ENCODE data around the gene TMED1.

The TMED1 gene

GRCh38 chr19:10808937-10809649 is 26.9 kb downstream of the TMED1 start:
- no peak for DNase-seq

- DNase-seq: no peak
Observed at GRCh38 chr19:10805758-10806247, 30.2 kb downstream of the TMED1 start.

- no peak for DNase-seq
Observed at GRCh38 chr19:10805065-10805757, 30.8 kb downstream of the TMED1 start.

GRCh38 chr19:10803252-10803651 is 32.8 kb downstream of the TMED1 start:
- DNase-seq: no peak

GRCh38 chr19:10802479-10802878 is 33.5 kb downstream of the TMED1 start:
- DNase-seq: no peak

GRCh38 chr19:10800488-10800887 is 35.5 kb downstream of the TMED1 start:
- no peak for DNase-seq

GRCh38 chr19:10797541-10798256 is 38.3 kb downstream of the TMED1 start:
- DNase-seq: no peak

GRCh38 chr19:10797078-10797477 is 38.9 kb downstream of the TMED1 start:
- no peak for DNase-seq

GRCh38 chr19:10796653-10797052 is 39.4 kb downstream of the TMED1 start:
- DNase-seq: no peak

GRCh38 chr19:10789866-10790265 is 46.1 kb downstream of the TMED1 start:
- DNase-seq: no peak

- DNase-seq: no peak
Observed at GRCh38 chr19:10788146-10788545, 47.9 kb downstream of the TMED1 start.

- no peak for DNase-seq
Observed at GRCh38 chr19:10784257-10784656, 51.8 kb downstream of the TMED1 start.

- DNase-seq: no peak
Observed at GRCh38 chr19:10782795-10783194, 53.2 kb downstream of the TMED1 start.

All from NCI-H2029 treated with DMSO at 0.1 percent for 48 hours (cell line).